Measurements from ENCODE around the gene SLC9A2.

Gene SLC9A2

DNA sequence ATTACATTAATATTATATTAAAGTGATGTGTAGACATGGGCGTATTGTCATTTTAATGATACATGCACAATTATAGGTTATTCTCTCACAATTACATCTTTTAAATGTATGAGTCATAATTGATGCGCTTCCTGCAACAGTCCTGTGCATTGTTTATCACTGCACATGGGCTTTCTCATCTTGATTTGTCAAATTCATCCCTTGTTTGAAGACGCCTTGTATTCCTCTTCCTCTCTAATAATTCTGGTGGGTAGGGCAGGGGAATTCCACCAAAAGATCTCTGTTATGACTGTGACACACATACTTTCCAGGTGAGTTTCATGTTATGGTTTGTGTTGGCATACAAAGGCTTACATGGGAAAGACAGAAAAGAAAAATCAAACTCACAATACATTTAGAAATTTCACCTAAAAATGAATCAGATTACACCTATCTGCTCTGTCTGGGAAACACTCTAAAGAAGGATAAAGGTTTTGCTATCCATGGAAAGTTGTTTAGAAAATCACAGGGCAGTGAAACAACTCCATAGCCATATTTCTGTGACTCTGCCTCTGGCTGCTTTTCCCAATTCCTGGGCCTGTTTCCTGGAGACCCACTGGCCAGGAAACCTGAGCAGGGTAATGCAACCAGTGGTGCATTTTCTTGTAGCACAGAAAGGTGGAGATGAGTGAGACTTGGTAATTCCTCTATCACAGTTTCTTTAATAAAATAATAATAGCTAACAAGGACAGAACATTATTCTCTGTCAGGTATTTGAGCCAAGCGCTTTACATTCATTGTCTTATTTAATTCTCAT is 13.2 kb downstream of the SLC9A2 start:
- no peak overlapping the region for H3K4me3 ChIP-seq (ENCODE audit: control insufficient read depth, low read depth, low read length)
- DNase-seq (ENCODE audit: low read depth) = no peak
- TF ChIP-seq, protein P1, sequence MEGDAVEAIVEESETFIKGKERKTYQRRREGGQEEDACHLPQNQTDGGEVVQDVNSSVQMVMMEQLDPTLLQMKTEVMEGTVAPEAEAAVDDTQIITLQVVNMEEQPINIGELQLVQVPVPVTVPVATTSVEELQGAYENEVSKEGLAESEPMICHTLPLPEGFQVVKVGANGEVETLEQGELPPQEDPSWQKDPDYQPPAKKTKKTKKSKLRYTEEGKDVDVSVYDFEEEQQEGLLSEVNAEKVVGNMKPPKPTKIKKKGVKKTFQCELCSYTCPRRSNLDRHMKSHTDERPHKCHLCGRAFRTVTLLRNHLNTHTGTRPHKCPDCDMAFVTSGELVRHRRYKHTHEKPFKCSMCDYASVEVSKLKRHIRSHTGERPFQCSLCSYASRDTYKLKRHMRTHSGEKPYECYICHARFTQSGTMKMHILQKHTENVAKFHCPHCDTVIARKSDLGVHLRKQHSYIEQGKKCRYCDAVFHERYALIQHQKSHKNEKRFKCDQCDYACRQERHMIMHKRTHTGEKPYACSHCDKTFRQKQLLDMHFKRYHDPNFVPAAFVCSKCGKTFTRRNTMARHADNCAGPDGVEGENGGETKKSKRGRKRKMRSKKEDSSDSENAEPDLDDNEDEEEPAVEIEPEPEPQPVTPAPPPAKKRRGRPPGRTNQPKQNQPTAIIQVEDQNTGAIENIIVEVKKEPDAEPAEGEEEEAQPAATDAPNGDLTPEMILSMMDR (IDR thresholded peaks at IDR 0.05; ENCODE audit: control insufficient read depth, insufficient read depth, low read depth, low read length, missing control alignments) = no peak

DNA sequence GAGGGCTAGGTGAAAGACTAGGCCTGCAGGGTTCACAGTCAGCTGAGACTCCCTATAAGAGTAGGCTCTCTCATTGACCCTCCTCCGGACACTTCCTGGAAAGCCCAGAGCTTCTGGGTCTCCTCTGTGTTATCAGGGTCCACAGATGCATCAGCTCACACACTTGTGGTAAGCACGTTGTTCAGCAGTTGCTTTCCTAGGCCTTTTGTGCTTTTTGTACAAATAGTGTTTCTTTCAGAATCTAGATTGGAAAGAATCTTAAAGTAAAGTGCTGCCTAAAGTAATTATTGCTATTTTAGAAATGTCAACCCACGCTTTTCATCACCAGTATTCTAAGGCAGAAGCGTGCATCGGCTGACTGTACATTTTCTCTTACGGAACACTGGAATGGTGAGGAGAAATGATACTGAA is 15.5 kb downstream of the SLC9A2 start:
- no peak overlapping the region for H3K4me3 ChIP-seq (ENCODE audit: control insufficient read depth, low read depth, low read length)
- TF ChIP-seq, protein P1 (IDR thresholded peaks at IDR 0.05; ENCODE audit: control insufficient read depth, insufficient read depth, low read depth, low read length, missing control alignments) = no peak
- no peak for DNase-seq (ENCODE audit: low read depth)

DNA sequence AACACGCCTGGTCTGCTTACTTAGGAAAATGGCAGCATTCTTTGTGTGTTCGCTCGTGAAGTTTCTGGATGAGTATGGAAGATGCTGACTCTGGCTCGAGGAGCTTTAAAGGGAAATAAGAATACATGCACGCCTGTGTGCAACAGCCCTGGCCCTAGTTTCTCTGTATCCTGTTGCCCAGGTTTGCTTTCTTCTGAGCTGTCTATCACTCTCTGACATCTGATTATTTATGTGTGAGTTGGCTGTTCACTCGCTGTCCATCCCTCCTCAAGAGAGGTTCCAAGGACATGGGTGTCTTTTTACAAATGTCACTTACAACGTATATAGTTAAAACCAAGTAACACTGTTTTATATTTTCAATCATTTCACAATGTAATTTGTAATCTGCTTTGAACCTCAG is 16.0 kb downstream of the SLC9A2 start:
- H3K4me3 ChIP-seq (ENCODE audit: control insufficient read depth, low read depth, low read length) = no peak overlapping the region
- TF ChIP-seq, protein P1 (IDR thresholded peaks at IDR 0.05; ENCODE audit: control insufficient read depth, insufficient read depth, low read depth, low read length, missing control alignments) = no peak
- no peak for DNase-seq (ENCODE audit: low read depth)

DNA sequence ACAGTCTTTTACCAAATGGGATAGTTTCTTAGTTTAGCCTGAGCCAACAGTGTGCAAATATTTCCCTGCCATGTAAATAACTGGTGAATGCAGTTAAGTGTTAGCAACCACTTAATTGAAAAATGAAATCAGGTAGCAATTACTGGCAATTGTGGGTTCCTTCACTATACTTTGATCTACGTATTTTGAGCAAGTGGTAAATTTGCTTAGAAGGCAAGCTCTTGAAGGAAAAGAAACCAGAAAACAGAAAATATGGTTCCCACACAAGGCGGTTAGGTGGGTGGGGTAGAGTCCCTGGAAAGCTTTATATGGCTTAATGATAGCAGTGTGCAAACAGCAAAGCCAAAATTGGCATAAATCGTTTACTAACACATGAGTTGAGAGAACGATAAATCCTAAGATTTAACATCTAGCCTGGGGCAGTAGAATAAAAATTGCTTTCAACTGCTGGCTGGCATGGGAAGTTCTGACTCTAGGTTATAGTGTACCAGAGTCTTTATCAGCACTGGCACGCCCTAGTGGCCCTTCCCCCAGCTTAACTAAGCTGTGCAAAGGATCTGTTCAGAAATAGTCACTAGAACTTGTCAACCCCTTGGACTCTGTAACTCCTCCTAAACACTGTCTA is 17.0 kb downstream of the SLC9A2 start:
- no peak for DNase-seq (ENCODE audit: low read depth)
- TF ChIP-seq, protein P1 (IDR thresholded peaks at IDR 0.05; ENCODE audit: control insufficient read depth, insufficient read depth, low read depth, low read length, missing control alignments) = no peak
- H3K4me3 ChIP-seq (ENCODE audit: control insufficient read depth, low read depth, low read length) = no peak overlapping the region

DNA sequence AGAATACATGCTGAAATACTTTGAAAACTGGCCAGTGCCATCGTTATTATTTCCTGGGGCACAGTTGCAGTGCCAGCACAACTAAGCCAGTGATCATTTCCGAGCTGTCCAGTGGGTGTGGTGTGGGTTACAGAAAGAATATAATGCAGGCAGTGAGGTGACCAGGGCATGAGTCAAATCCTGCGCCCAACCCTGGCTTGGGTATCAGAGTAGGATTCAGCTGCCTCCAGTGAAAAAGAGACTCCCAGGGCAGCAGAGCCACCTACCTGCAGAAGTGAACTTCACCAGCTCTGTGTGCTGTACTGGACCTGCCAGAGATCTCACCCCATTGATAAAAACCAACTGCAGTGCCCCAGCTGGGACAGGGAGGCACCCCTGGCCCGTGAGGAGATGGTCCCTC is 18.0 kb downstream of the SLC9A2 start:
- DNase-seq (ENCODE audit: low read depth) = no peak

DNA sequence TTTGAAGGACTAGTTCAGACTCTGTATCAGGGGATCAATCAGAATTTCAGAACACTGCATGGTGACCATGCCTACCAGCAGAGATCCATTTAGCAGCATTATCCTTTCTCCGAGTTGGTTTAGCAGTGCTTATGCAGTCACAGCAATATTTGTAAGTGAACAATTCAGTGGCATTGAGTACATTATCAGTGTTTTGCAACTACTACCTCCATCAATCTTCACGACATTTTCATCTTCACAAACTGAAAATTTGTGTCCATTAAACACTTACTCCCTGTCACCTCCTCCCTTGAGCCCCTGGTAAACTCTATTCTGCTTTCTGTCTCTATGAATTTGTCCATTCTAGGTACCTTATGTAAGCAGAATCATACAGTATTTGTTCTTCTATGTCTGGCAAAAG is 20.1 kb downstream of the SLC9A2 start:
- DNase-seq (ENCODE audit: low read depth) = no peak
- TF ChIP-seq, protein P1 (IDR thresholded peaks at IDR 0.05; ENCODE audit: control insufficient read depth, insufficient read depth, low read depth, low read length, missing control alignments) = no peak
- H3K4me3 ChIP-seq (ENCODE audit: control insufficient read depth, low read depth, low read length) = no peak overlapping the region

More for the DNA sequence above, 18.0 kb downstream of the SLC9A2 start:
- TF ChIP-seq, protein P1 (IDR thresholded peaks at IDR 0.05; ENCODE audit: control insufficient read depth, insufficient read depth, low read depth, low read length, missing control alignments) = no peak
- H3K4me3 ChIP-seq (ENCODE audit: control insufficient read depth, low read depth, low read length) = no peak overlapping the region

Measured in AG09309 (cell line).